ENCODE measurements around the gene XKR3. TPM values are rescaled to one million over a fixed set of nuclear protein-coding genes. Genes with fewer than 3 reads are reported as not detected.

Gene XKR3
- total RNA-seq, 1 experiment from 2014 or later = not detected

DNA sequence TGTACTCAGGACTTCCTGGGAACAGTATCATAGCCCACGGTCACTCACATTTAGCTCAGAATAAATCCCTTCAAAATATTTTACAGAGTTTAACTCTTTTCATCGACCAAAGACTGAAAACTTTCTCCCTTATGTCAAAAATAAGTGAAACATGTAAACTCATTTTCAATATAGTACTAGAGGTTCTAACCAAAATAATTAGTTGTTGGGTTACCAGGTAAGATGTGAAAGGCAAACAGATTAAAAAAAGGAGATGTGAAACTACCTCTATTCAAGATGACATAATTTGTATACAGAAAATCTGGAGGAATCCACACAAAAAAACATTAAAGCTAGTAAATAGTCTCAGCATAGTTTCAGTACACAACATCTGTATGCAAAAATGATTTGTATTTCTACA lies 20.3 kb downstream of the XKR3 start:
- H3K4me1 Mint-ChIP-seq = peaks cover 7 to 57% of the 10 kb centered on the region in 2 experiments; a peak in 3 of 4 replicates
- H3K56ac ChIP-seq (ENCODE audit: insufficient read length, low read depth, low read length) = no peak overlapping the region
- H3K9me3 ChIP-seq (ENCODE audit: control insufficient read depth, low read depth, low read length) = no peaks in the 10 kb centered on the region
- peaks cover 0 to 1% (median 0%) of the 10 kb centered on the region in 3 experiments; a peak in 1 of 7 replicates for H3K36me3 Mint-ChIP-seq (ENCODE audit: insufficient read depth in 1 of 3, low read depth in 3 of 3)
- no peak for DNase-seq
- no peaks in the 10 kb centered on the region for H4K20me1 ChIP-seq (ENCODE audit: control insufficient read depth, insufficient read depth, insufficient read length)
- no peak overlapping the region for H3K9ac ChIP-seq (ENCODE audit: extremely low read depth, insufficient read length, low read length)
- no peaks in the 10 kb centered on the region for H3K79me2 ChIP-seq (ENCODE audit: insufficient read depth, low read length)
- H2AFZ ChIP-seq (ENCODE audit: low read length) = no peak overlapping the region
- no peak overlapping the region for H4K8ac ChIP-seq (replicated peaks; ENCODE audit: insufficient read length, low read depth, low read length)
- peaks cover 8% of the 10 kb centered on the region; the same call in 1 of the 2 replicates for H3K4me1 ChIP-seq (ENCODE audit: insufficient read depth, low read length)
- H3K23me2 ChIP-seq (ENCODE audit: insufficient read length, low read depth, low read length, poor library complexity, severe bottlenecking) = no peaks in the 10 kb centered on the region
- H3K27ac ChIP-seq (ENCODE audit: insufficient read length, low read depth, low read length) = no peak overlapping the region
- H2BK20ac ChIP-seq (ENCODE audit: low read depth, low read length, poor library complexity, severe bottlenecking) = no peak overlapping the region
- H3K14ac ChIP-seq (ENCODE audit: insufficient read depth, low read length) = no peak overlapping the region
- no peak overlapping the region for H4K91ac ChIP-seq (ENCODE audit: insufficient read length, low read depth, low read length)
- no peak overlapping the region for H3K18ac ChIP-seq (ENCODE audit: insufficient read length, low read depth, low read length)
- no peak overlapping the region for H3K4me3 Mint-ChIP-seq
- H4K5ac ChIP-seq (ENCODE audit: insufficient read length, low read depth, low read length) = no peak overlapping the region
- H2AK5ac ChIP-seq (ENCODE audit: insufficient read length, low read length) = no peak overlapping the region
- no peak overlapping the region for H3K4me2 ChIP-seq (ENCODE audit: insufficient read depth, insufficient read length, low read length)
- H3T11ph ChIP-seq (ENCODE audit: low read length) = no peak overlapping the region
- H3K79me1 ChIP-seq (ENCODE audit: insufficient read depth, low read depth, low read length, poor library complexity, severe bottlenecking) = no peaks in the 10 kb centered on the region
- no peak overlapping the region for H3K4ac ChIP-seq (ENCODE audit: low read depth, low read length)
- peaks cover 61 to 77% of the 10 kb centered on the region in 2 experiments for H3K9me3 Mint-ChIP-seq
- no peak overlapping the region for H2BK15ac ChIP-seq (ENCODE audit: low read depth, low read length)
- H3K27me3 ChIP-seq (ENCODE audit: insufficient read depth, low read length) = no peaks in the 10 kb centered on the region
- no peaks in the 10 kb centered on the region for H3K27me3 Mint-ChIP-seq (ENCODE audit: low read depth)
- no peak overlapping the region for H2BK5ac ChIP-seq (ENCODE audit: insufficient read length, low read length)
- no CpG with 5 or more reads among the region's 2 CpGs for WGBS (ENCODE audit: extremely low coverage, insufficient read length, low lambda C conversion rate)
- peak overlapping the region in 1 of 3 experiments; percentile 34; a peak in 1 of 7 replicates for H3K27ac Mint-ChIP-seq
- TF ChIP-seq, protein P1, sequence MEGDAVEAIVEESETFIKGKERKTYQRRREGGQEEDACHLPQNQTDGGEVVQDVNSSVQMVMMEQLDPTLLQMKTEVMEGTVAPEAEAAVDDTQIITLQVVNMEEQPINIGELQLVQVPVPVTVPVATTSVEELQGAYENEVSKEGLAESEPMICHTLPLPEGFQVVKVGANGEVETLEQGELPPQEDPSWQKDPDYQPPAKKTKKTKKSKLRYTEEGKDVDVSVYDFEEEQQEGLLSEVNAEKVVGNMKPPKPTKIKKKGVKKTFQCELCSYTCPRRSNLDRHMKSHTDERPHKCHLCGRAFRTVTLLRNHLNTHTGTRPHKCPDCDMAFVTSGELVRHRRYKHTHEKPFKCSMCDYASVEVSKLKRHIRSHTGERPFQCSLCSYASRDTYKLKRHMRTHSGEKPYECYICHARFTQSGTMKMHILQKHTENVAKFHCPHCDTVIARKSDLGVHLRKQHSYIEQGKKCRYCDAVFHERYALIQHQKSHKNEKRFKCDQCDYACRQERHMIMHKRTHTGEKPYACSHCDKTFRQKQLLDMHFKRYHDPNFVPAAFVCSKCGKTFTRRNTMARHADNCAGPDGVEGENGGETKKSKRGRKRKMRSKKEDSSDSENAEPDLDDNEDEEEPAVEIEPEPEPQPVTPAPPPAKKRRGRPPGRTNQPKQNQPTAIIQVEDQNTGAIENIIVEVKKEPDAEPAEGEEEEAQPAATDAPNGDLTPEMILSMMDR (conservative IDR thresholded peaks at IDR 0.05) = no peak
- H3K23ac ChIP-seq (ENCODE audit: insufficient read length, low read depth, low read length) = no peak overlapping the region
- no peak overlapping the region for H2BK120ac ChIP-seq (ENCODE audit: low read depth, low read length, poor library complexity, severe bottlenecking)
- H2BK12ac ChIP-seq (ENCODE audit: insufficient read length, low read depth, low read length) = no peak overlapping the region

All from H9 (cell line).